Mesenchymal stem cell (in vitro differentiated cells and primary cell): ENCODE results near the gene MTCH1.

Experiments used
- DNase-seq: peaks from one replicate; pipeline ENCODE4 v3.0.0-alpha.2; 2013
- H2AFZ ChIP-seq: one replicate; pipeline ENCODE4 v1.6.1; 2013; ENCODE audit warnings: low read depth, mild to moderate bottlenecking, control low read depth, inconsistent platforms, low read length, moderate library complexity
- H2AK5ac ChIP-seq: 2 replicates; pipeline ENCODE4 v1.6.1; 2013; ENCODE audit warnings: low read length, moderate library complexity, mild to moderate bottlenecking, inconsistent platforms; ENCODE audit not compliant: severe bottlenecking
- H2BK120ac ChIP-seq: one replicate; pipeline ENCODE4 v1.6.1; 2013; ENCODE audit warnings: low read depth, mild to moderate bottlenecking, inconsistent platforms, low read length, moderate library complexity
- H2BK12ac ChIP-seq, 2 experiments: one replicate each; pipeline ENCODE4 v1.6.1; 2013; ENCODE audit warnings: inconsistent platforms in 2 of 2, low read length in 2 of 2, mild to moderate bottlenecking in 2 of 2, moderate library complexity in 2 of 2, control low read depth in 1 of 2
- H2BK15ac ChIP-seq: one replicate; pipeline ENCODE4 v1.6.1; 2013; ENCODE audit warnings: mild to moderate bottlenecking, low read depth, inconsistent platforms; ENCODE audit not compliant: poor library complexity, severe bottlenecking
- H2BK5ac ChIP-seq: 2 replicates; pipeline ENCODE4 v1.6.1; 2013; ENCODE audit warnings: low read depth, mild to moderate bottlenecking, low read length, control low read depth, inconsistent platforms; ENCODE audit not compliant: poor library complexity, severe bottlenecking
- H3K14ac ChIP-seq, 2 experiments: one replicate each; pipeline ENCODE4 v1.6.1; 2013; ENCODE audit warnings: inconsistent platforms in 2 of 2, low read length in 2 of 2, control low read depth in 1 of 2, mild to moderate bottlenecking in 1 of 2, moderate library complexity in 1 of 2
- H3K18ac ChIP-seq, 2 experiments: one replicate each; pipeline ENCODE4 v1.6.1; 2013; ENCODE audit warnings: inconsistent platforms in 2 of 2, low read length in 2 of 2, control low read depth in 1 of 2, low read depth in 1 of 2, mild to moderate bottlenecking in 1 of 2
- H3K23ac ChIP-seq, 2 experiments: one replicate each; pipeline ENCODE4 v1.6.1; 2013; ENCODE audit warnings: inconsistent platforms in 2 of 2, low read length in 2 of 2, mild to moderate bottlenecking in 2 of 2, moderate library complexity in 2 of 2, control low read depth in 1 of 2
- H3K27ac ChIP-seq: 2 replicates; pipeline ENCODE4 v1.5.1; 2013; ENCODE audit warnings: mild to moderate bottlenecking, moderate library complexity, low read length, control low read depth, inconsistent platforms; ENCODE audit not compliant: poor library complexity, severe bottlenecking
- H3K27me3 ChIP-seq, 2 experiments: 2 replicates each; pipeline versions ENCODE4 v1.6.1 to v1.7.0; 2013; ENCODE audit warnings: low read length in 2 of 2, mild to moderate bottlenecking in 2 of 2, moderate library complexity in 2 of 2, control low read depth in 1 of 2, inconsistent platforms in 1 of 2; ENCODE audit not compliant: control insufficient read depth in 1 of 2, insufficient read depth in 1 of 2
- H3K36me3 ChIP-seq, 2 experiments: 2 replicates each; pipeline versions ENCODE4 v1.6.1 to v1.7.0; 2013; ENCODE audit warnings: low read length in 2 of 2, control low read depth in 1 of 2, inconsistent platforms in 1 of 2, low read depth in 1 of 2, mild to moderate bottlenecking in 1 of 2; ENCODE audit not compliant: insufficient read depth in 2 of 2, control insufficient read depth in 1 of 2
- H3K4ac ChIP-seq, 2 experiments: one replicate each; pipeline ENCODE4 v1.6.1; 2013; ENCODE audit warnings: inconsistent platforms in 2 of 2, low read length in 2 of 2, mild to moderate bottlenecking in 2 of 2, moderate library complexity in 2 of 2, control low read depth in 1 of 2, low read depth in 1 of 2
- H3K4me1 ChIP-seq: 2 replicates; pipeline ENCODE4 v1.6.1; 2013; ENCODE audit warnings: low read depth, low read length, control low read depth; ENCODE audit not compliant: control insufficient read depth, insufficient read depth
- H3K4me2 ChIP-seq: 2 replicates; pipeline ENCODE4 v1.6.1; 2013; ENCODE audit warnings: low read length, mild to moderate bottlenecking, inconsistent platforms; ENCODE audit not compliant: poor library complexity, severe bottlenecking
- H3K4me3 ChIP-seq, 2 experiments: 2 replicates each; pipeline versions ENCODE4 v1.5.1 to v1.7.0; 2013; ENCODE audit warnings: low read length in 2 of 2, mild to moderate bottlenecking in 2 of 2, control low read depth in 1 of 2, low read depth in 1 of 2; ENCODE audit not compliant: insufficient read depth in 1 of 2
- H3K79me1 ChIP-seq: replicated peaks from 2 replicates; pipeline ENCODE4 v1.6.1; 2013; ENCODE audit warnings: mild to moderate bottlenecking, control low read depth, low read length, inconsistent platforms; ENCODE audit not compliant: poor library complexity, severe bottlenecking
- H3K9ac ChIP-seq: 2 replicates; pipeline ENCODE4 v1.7.0; 2013; ENCODE audit warnings: mild to moderate bottlenecking, low read length, moderate library complexity
- H3K9me3 ChIP-seq: 2 replicates; pipeline ENCODE4 v1.7.0; 2013; ENCODE audit warnings: mild to moderate bottlenecking, low read length; ENCODE audit not compliant: control insufficient read depth
- H4K8ac ChIP-seq: one replicate; pipeline ENCODE4 v1.6.1; 2013; ENCODE audit warnings: inconsistent platforms, mild to moderate bottlenecking, low read length, moderate library complexity
- H4K91ac ChIP-seq: one replicate; pipeline ENCODE4 v1.6.1; 2013; ENCODE audit warnings: mild to moderate bottlenecking, low read length, inconsistent platforms
- WGBS: methylation state at CpG from one replicate; pipeline ENCODE4 v1.1.7; 2013; ENCODE audit warnings: mixed read lengths; 5-methylcytosine and 5-hydroxymethylcytosine counted together

The MTCH1 gene

DNA sequence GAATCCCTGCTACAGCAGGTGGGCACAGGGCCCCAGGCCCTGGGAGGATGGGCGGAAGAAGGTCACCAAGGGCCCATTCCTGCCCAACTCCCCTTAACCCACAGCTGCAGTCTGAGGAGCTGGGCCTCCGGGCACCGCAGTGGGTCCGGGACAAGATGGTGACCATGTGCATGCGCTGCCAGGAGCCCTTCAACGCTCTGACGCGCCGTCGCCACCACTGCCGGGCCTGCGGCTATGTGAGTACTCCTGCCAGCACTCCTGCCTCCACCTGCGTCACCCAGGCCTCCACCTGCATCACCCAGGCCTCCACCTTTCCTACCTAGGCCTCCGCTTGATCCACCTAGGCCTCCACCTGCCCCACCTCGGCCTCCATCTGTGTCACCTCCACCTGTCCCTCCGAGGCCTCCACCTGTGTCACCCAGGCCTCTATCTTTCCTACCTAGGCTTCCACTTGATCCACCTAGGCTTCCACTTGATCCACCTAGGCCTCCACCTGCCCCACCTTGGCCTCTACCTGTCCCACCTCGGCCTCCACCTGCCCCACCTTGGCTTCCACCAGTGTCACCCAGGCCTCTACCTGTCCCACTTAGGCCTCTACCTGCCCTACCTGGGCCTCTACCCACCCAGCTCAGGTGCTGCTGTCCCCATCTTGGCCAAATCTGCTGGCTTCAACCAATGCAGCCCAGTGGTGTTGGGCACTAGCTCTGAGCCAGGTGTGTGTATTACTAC, 36.3 kb upstream of the MTCH1 start:
- H4K91ac ChIP-seq, result no peak overlapping the region
- H3K14ac ChIP-seq, result no peak overlapping the region
- H3K27ac ChIP-seq, result no peak overlapping the region
- peaks cover 0 to 21% of the 10 kb centered on the region in 2 experiments for H3K27me3 ChIP-seq
- no peaks in the 10 kb centered on the region for H3K36me3 ChIP-seq
- H3K4me1 ChIP-seq, result peaks cover 21% of the 10 kb centered on the region
- no peak for DNase-seq
- H4K8ac ChIP-seq, result no peak overlapping the region
- no peak overlapping the region for H2BK120ac ChIP-seq
- peak overlapping the region; percentile 21 for H2AK5ac ChIP-seq
- no peaks in the 10 kb centered on the region for H3K79me1 ChIP-seq
- no peak overlapping the region for H2BK5ac ChIP-seq
- no peak overlapping the region for H3K9ac ChIP-seq
- H3K4ac ChIP-seq, result no peak overlapping the region
- H3K4me2 ChIP-seq, result no peak overlapping the region
- H2AFZ ChIP-seq, result no peak overlapping the region
- H2BK12ac ChIP-seq, result peak overlapping the region in 1 of 2 experiments; percentile 45
- 94% methylated on average over 17 of the region's 17 CpGs for WGBS
- H3K9me3 ChIP-seq, result no peaks in the 10 kb centered on the region
- H3K4me3 ChIP-seq, result no peak overlapping the region
- H3K18ac ChIP-seq, result peak overlapping the region in 1 of 2 experiments; percentile 28
- peak overlapping the region; percentile 66 for H2BK15ac ChIP-seq
- H3K23ac ChIP-seq, result no peak overlapping the region

GRCh38 chr6:37021356-37022129, 35.5 kb upstream of the MTCH1 start:
- H2BK12ac ChIP-seq, result no peak overlapping the region
- H3K14ac ChIP-seq, result no peak overlapping the region
- WGBS, result 84% methylated on average over 13 of the region's 14 CpGs
- H3K27me3 ChIP-seq, result peaks cover 0 to 15% of the 10 kb centered on the region in 2 experiments
- H3K4ac ChIP-seq, result no peak overlapping the region
- no peaks in the 10 kb centered on the region for H3K79me1 ChIP-seq
- H4K8ac ChIP-seq, result no peak overlapping the region
- no peak overlapping the region for H3K27ac ChIP-seq
- peak overlapping the region; percentile 0 for H2AK5ac ChIP-seq
- H3K9ac ChIP-seq, result no peak overlapping the region
- H3K23ac ChIP-seq, result no peak overlapping the region
- H3K36me3 ChIP-seq, result no peaks in the 10 kb centered on the region
- DNase-seq, result peak; percentile 62
- no peak overlapping the region for H2BK120ac ChIP-seq
- no peak overlapping the region for H2AFZ ChIP-seq
- peak overlapping the region; percentile 66 for H2BK15ac ChIP-seq
- peaks cover 21% of the 10 kb centered on the region for H3K4me1 ChIP-seq
- H4K91ac ChIP-seq, result no peak overlapping the region
- no peak overlapping the region for H3K18ac ChIP-seq
- no peaks in the 10 kb centered on the region for H3K9me3 ChIP-seq
- H2BK5ac ChIP-seq, result no peak overlapping the region
- no peak overlapping the region for H3K4me2 ChIP-seq
- no peak overlapping the region for H3K4me3 ChIP-seq

GRCh38 chr6:37020812-37021211, 34.8 kb upstream of the MTCH1 start:
- H2BK12ac ChIP-seq, result no peak overlapping the region
- no peaks in the 10 kb centered on the region for H3K79me1 ChIP-seq
- H2BK15ac ChIP-seq, result no peak overlapping the region
- H3K4me1 ChIP-seq, result peaks cover 21% of the 10 kb centered on the region
- H3K27me3 ChIP-seq, result peaks cover 0 to 8% of the 10 kb centered on the region in 2 experiments
- no peak overlapping the region for H3K27ac ChIP-seq
- WGBS, result 98% methylated on average over 5 of the region's 5 CpGs
- DNase-seq, result no peak
- H2AK5ac ChIP-seq, result no peak overlapping the region
- H3K4me3 ChIP-seq, result no peak overlapping the region
- H2BK120ac ChIP-seq, result no peak overlapping the region
- no peak overlapping the region for H3K4me2 ChIP-seq
- no peaks in the 10 kb centered on the region for H3K9me3 ChIP-seq
- H3K23ac ChIP-seq, result no peak overlapping the region
- H3K18ac ChIP-seq, result no peak overlapping the region
- H3K9ac ChIP-seq, result no peak overlapping the region
- no peak overlapping the region for H3K4ac ChIP-seq
- H4K91ac ChIP-seq, result no peak overlapping the region
- H2AFZ ChIP-seq, result no peak overlapping the region
- no peak overlapping the region for H2BK5ac ChIP-seq
- no peak overlapping the region for H4K8ac ChIP-seq
- H3K36me3 ChIP-seq, result no peaks in the 10 kb centered on the region
- H3K14ac ChIP-seq, result peak overlapping the region in 1 of 2 experiments; percentile 19

DNA sequence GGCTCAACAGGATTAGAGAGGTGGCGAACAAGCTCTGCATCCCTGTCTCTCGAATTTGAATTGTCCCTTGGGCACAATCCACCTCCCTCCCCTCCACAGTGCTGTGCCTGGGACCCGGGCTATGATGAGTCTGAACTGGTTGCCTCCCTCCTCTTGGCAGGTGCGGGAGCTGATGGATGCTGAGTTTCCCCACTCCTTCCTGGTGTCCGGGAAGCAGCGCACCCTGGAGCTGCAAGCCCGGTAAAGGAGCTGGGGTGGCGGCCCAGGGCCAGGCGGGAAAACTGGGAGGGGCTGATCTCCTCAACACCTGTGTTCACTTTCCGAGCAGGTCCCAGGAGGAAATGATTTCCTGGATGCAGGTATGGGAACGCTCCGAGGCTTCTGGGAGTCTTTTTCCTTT, 34.4 kb upstream of the MTCH1 start:
- no peak overlapping the region for H3K9ac ChIP-seq
- no peak overlapping the region for H3K27ac ChIP-seq
- no peak overlapping the region for H3K4me2 ChIP-seq
- H2BK15ac ChIP-seq, result no peak overlapping the region
- no peaks in the 10 kb centered on the region for H3K36me3 ChIP-seq
- peaks cover 0 to 7% of the 10 kb centered on the region in 2 experiments for H3K27me3 ChIP-seq
- peaks cover 21% of the 10 kb centered on the region for H3K4me1 ChIP-seq
- no peak for DNase-seq
- no peak overlapping the region for H2BK12ac ChIP-seq
- no peak overlapping the region for H2BK120ac ChIP-seq
- H4K91ac ChIP-seq, result no peak overlapping the region
- WGBS, result 59% methylated on average over 10 of the region's 12 CpGs
- no peak overlapping the region for H3K4ac ChIP-seq
- H2BK5ac ChIP-seq, result no peak overlapping the region
- no peak overlapping the region for H3K23ac ChIP-seq
- no peak overlapping the region for H3K18ac ChIP-seq
- H3K14ac ChIP-seq, result no peak overlapping the region
- no peak overlapping the region for H3K4me3 ChIP-seq
- H2AK5ac ChIP-seq, result no peak overlapping the region
- H4K8ac ChIP-seq, result no peak overlapping the region
- no peaks in the 10 kb centered on the region for H3K9me3 ChIP-seq
- H3K79me1 ChIP-seq, result no peaks in the 10 kb centered on the region
- no peak overlapping the region for H2AFZ ChIP-seq
